GM19351 (cell line): ENCODE data around the gene LPAR6.

Experiments used
- ATAC-seq: cut with Tn5 transposase; IDR thresholded peaks from one replicate; pipeline ENCODE4 v1.9.1; 2021; ENCODE audit warnings: mild to moderate bottlenecking, moderate library complexity; ENCODE audit not compliant: unreplicated experiment

Gene LPAR6

GRCh38 chr13:48380581-48380980 is 32.3 kb downstream of the LPAR6 start:
- ATAC-seq, result no peak

- ATAC-seq, result no peak
Measured at GRCh38 chr13:48377857-48378256, 35.1 kb downstream of the LPAR6 start.

GRCh38 chr13:48370815-48371214 is 42.1 kb downstream of the LPAR6 start:
- ATAC-seq, result no peak

GRCh38 chr13:48369988-48370387 is 42.9 kb downstream of the LPAR6 start:
- ATAC-seq, result no peak
